ENCODE measurements around the gene USP49.

DNA sequence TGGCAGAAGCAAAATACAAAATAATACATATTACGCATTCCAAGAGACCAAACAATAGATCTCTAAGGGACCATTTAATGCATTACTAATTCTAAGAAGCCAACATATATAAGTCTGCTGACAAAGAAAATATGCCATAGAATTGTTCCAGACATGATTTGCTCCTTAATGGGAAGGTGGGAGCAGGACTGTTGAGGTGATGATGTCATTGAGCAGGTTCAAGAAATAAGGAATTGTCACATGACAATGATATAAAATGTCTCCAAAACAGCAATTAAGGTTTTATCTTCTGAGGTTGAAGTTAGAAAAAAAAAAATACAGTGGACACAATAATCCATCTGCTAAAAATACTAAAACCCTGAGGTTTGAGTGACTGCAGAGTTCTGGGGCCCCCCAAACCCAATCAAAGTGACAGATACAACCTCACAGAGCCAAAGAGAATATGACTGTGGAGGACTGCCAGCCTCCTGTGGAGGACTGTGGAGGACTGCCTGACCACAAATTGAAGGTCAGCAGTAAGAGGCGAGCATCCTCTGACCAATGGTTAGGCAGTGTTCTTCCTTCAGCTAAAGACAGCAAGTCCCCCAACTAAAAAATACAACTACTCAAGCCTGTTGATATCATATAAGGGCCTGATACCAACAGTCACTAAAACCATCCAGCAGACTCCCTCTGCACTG, 68.7 kb downstream of the USP49 start:
- TF ChIP-seq, protein P1, sequence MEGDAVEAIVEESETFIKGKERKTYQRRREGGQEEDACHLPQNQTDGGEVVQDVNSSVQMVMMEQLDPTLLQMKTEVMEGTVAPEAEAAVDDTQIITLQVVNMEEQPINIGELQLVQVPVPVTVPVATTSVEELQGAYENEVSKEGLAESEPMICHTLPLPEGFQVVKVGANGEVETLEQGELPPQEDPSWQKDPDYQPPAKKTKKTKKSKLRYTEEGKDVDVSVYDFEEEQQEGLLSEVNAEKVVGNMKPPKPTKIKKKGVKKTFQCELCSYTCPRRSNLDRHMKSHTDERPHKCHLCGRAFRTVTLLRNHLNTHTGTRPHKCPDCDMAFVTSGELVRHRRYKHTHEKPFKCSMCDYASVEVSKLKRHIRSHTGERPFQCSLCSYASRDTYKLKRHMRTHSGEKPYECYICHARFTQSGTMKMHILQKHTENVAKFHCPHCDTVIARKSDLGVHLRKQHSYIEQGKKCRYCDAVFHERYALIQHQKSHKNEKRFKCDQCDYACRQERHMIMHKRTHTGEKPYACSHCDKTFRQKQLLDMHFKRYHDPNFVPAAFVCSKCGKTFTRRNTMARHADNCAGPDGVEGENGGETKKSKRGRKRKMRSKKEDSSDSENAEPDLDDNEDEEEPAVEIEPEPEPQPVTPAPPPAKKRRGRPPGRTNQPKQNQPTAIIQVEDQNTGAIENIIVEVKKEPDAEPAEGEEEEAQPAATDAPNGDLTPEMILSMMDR (IDR thresholded peaks at IDR 0.05), result no peak
- TF ChIP-seq POLR2A (IDR thresholded peaks at IDR 0.05), result no peak
